ENCODE data around the gene RETREG1. TPM values are rescaled to one million over a fixed set of nuclear protein-coding genes. Genes with fewer than 3 reads are reported as not detected.
A peak's percentile ranks its signal among the peaks of the same experiment; 100 is the strongest.
"Not testable (repeated sequence)": the region's sequence is repeated elsewhere in the genome, so short reads cannot be mapped to it uniquely, and the experiment has no call there.

The RETREG1 gene
- polyA plus RNA-seq, 3 donors, result 37.2 to 50.2 (median 38.7) TPM

- DNase-seq, result no peak
Observed at GRCh38 chr5:16561660-16562059, 55.1 kb downstream of the RETREG1 start.

GRCh38 chr5:16559702-16560101 is 57.1 kb downstream of the RETREG1 start:
- no peak for DNase-seq

GRCh38 chr5:16558984-16559629 is 57.7 kb downstream of the RETREG1 start:
- DNase-seq, result no peak

- DNase-seq, result no peak
Observed at GRCh38 chr5:16557477-16557876, 59.3 kb downstream of the RETREG1 start.

- DNase-seq, result no peak
Observed at GRCh38 chr5:16554110-16554509, 62.7 kb downstream of the RETREG1 start.

GRCh38 chr5:16552666-16553343 is 64.0 kb downstream of the RETREG1 start:
- DNase-seq, result peak; percentile 58

GRCh38 chr5:16551628-16552027 is 65.2 kb downstream of the RETREG1 start:
- no peak for DNase-seq

GRCh38 chr5:16550316-16550952 is 66.4 kb downstream of the RETREG1 start:
- no peak for DNase-seq

- no peak for DNase-seq
Observed at GRCh38 chr5:16549491-16550206, 67.1 kb downstream of the RETREG1 start.

- no peak for DNase-seq
Observed at GRCh38 chr5:16548812-16549211, 68.0 kb downstream of the RETREG1 start.

- DNase-seq, result no peak
Observed at GRCh38 chr5:16548115-16548514, 68.7 kb downstream of the RETREG1 start.

- DNase-seq, result no peak
Observed at GRCh38 chr5:16547200-16547842, 69.5 kb downstream of the RETREG1 start.

- no peak for DNase-seq
Observed at GRCh38 chr5:16546732-16547131, 70.1 kb downstream of the RETREG1 start.

- no peak for DNase-seq
Observed at GRCh38 chr5:16544607-16545374, 72.0 kb downstream of the RETREG1 start.

GRCh38 chr5:16543206-16543605 is 73.6 kb downstream of the RETREG1 start:
- DNase-seq, result not testable (repeated sequence)

GRCh38 chr5:16542236-16542635 is 74.6 kb downstream of the RETREG1 start:
- DNase-seq, result no peak

GRCh38 chr5:16541592-16541991 is 75.2 kb downstream of the RETREG1 start:
- not testable (repeated sequence) for DNase-seq

- DNase-seq, result no peak
Observed at GRCh38 chr5:16540421-16540820, 76.4 kb downstream of the RETREG1 start.

GRCh38 chr5:16539169-16539666 is 77.6 kb downstream of the RETREG1 start:
- DNase-seq, result peak; percentile 62

GRCh38 chr5:16538006-16538405 is 78.8 kb downstream of the RETREG1 start:
- no peak for DNase-seq

- no peak for DNase-seq
Observed at GRCh38 chr5:16536818-16537217, 80.0 kb downstream of the RETREG1 start.

Data from renal pelvis (tissue), 4 donors.